A549 treated with DMSO at 1 μM for 4 hours (cell line): ENCODE data around the gene IL26. TPM values are rescaled to one million over a fixed set of nuclear protein-coding genes. Genes with fewer than 3 reads are reported as not detected.

Experiments
- total RNA-seq: library from RNA; stranded (reverse); fragments of 200-300 nt; extraction: Qiagen RNA extraction; gene quantifications from 5 replicates; pipeline ENCODE4 v1.2.3, GENCODE V29; 2022; ENCODE audit warnings: low read depth

The IL26 gene, protein sequence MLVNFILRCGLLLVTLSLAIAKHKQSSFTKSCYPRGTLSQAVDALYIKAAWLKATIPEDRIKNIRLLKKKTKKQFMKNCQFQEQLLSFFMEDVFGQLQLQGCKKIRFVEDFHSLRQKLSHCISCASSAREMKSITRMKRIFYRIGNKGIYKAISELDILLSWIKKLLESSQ
- not detected in 5 replicates for total RNA-seq

DNA sequence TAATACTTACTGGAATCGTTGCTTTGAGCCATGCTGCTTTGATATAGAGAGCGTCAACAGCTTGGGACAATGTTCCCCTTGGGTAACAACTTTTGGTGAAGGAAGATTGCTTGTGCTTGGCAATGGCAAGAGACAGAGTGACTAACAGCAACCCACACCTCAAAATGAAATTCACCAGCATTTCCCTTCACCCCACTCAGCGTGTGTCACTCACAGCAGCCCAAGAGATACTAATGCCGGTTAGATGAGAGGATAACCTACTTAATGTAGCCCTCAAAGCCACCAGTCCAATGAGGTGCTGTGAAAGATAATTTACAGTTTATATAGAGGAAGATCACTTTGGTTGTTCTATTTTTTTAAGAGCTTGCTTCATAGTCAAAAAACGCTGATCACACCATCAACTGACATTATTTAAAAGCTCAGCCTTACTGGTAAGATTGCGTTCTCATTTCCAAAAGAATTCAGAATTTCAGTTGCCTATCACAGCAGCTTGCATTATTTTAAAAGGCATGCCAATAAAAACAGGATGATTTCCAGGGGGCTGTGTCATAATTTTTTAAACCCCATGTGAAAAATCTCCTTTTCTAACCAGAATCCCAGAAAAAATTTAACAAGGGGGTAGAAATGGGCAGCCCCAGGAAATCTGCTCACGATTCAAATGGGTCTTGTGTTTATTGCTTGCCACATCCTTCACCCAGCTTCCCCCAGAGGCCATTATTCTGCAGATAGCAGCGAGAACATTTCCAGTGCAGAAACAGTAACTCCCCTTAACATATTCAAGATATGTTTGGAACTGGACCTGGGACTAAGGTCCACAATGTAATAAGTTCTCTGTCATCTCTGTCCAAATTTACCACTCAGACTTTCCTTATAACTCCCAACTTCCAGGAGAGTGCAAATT is at the start of gene IL26:
Gene IL26 (minus strand): TSS at position 235 of the 901 bp plus-strand sequence. CDS start 54 bp downstream, at position 181.

DNA sequence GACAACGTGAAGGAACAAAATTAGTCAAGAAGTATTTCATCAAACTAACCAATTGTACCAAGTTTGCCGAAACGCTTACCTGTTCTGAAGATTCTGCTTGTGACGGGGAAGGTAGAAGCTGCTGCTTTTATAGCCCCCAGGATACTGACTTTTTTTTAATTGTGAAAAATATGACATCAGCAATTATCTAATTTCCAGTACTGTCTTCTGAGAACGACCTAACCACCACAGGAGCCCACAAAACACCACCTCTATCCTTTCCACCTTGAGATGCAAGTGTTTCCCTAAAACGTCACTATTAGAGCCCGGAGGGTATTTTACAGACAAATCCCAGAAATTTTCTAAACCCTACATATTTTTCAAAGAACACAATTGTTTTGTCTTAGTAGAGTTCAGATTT is 27.9 kb upstream of the IL26 start, which contains the start of gene IL22:
Gene IL22 (minus strand): TSS at position 101 of the 400 bp plus-strand sequence. CDS start 156 bp downstream, outside the sequence.

DNA sequence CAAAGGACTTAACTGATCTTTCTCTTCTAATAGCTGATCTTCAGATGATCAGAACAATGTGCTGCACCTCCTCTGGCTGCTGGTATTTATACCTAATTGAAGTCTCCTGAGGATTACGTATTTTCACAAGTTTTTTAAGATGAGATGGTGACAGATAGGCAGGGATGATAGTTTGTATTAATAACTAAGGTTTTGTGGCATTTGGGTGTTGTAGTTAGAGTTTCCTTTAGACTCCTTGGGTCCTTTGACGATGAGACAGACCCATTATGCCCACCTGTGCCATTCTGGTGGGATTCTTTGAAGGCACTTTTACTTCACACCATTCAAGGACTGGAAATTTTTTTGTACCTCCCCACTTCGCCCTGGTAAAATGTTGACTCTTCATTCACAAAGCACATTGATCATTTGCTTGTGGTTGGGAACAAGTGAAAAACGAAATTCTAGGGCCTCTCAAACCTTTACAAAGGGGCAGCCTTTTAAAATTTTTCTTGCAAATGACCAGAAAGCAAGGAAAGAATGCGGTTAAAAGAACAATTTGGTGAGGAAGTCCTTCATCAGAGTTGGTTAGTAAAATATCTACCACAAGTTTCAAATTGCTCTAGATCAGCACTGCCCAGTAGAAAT is 65.8 kb downstream of the IL26 start, which contains the start of gene IFNG:
Gene IFNG (minus strand): TSS at position 60 of the 624 bp plus-strand sequence. CDS start 125 bp downstream, outside the sequence.

Other genes with a start within 250 kb of the IL26 start
- not detected in 5 replicates for gene IFNG-AS1, start 236.4 kb downstream of the IL26 start, total RNA-seq
- not detected in 5 replicates for gene IFNG, start 66.1 kb downstream of the IL26 start, total RNA-seq
- gene IL22, start 27.8 kb upstream of the IL26 start, total RNA-seq, result not detected in 5 replicates
- 5.5 to 8.6 TPM (median 8.3 TPM) in 5 replicates for gene MDM1, start 106.6 kb upstream of the IL26 start, total RNA-seq